GM12878 (cell line): ENCODE data around the gene PALLD. TPM values are rescaled to one million over a fixed set of nuclear protein-coding genes. Genes with fewer than 3 reads are reported as not detected.

Experiments
- ATAC-seq: fragments of 200-7000 bp; cut with Tn5 transposase; 3 replicates; pipeline ENCODE4 v1.9.1; 2020; ENCODE audit warnings: mild to moderate bottlenecking, moderate library complexity
- BruUV-seq: library from RNA; stranded (reverse); fragments of 400-500 nt; replicated peaks from 2 replicates; lab custom pipeline; 2021; lab: Mats Ljungman, UMichigan
- CTCF ChIA-PET: fragments of 300-600 bp; sonication (Branson Sonifier 250); formaldehyde crosslinking; extraction: SDS; loops from one replicate; lab custom pipeline; 2021; ENCODE audit warnings: inconsistent platforms; lab: Yijun Ruan, JAX
- POLR2A ChIA-PET: fragments of 350-600 bp; formaldehyde crosslinking; extraction: SDS; loops from one replicate; lab custom pipeline; 2021; ENCODE audit warnings: inconsistent platforms; lab: Charles Lee
- RAD21 ChIA-PET: fragments of 300-600 bp; sonication (Branson Sonifier 250); formaldehyde crosslinking; loops from one replicate; lab custom pipeline; 2023; ENCODE audit warnings: antibody characterized with exemption; ENCODE audit not compliant: unreplicated experiment; lab: Charles Lee
- SMC1A ChIA-PET: fragments of 300-600 bp; sonication (Branson Sonifier 250); formaldehyde crosslinking; loops from one replicate; lab custom pipeline; 2023; ENCODE audit not compliant: unreplicated experiment, uncharacterized antibody; lab: Charles Lee
- DNase-seq: peaks from one replicate; pipeline ENCODE4 v3.0.0-alpha.2; 2011; ENCODE audit warnings: low read depth, low spot score
- FAIRE-seq: peaks from 3 replicates; lab custom pipeline; 2011; peaks lifted over from hg19 to GRCh38; lab: Jason Lieb, UNC
- H2AFZ ChIP-seq: 2 replicates; pipeline ENCODE4 v1.6.0; 2011; ENCODE audit warnings: low read depth, low read length, control low read depth; ENCODE audit not compliant: control insufficient read depth
- H3K27ac ChIP-seq: 2 replicates; pipeline ENCODE4 v1.5.1; 2011; ENCODE audit warnings: control low read depth; ENCODE audit not compliant: control insufficient read depth, insufficient read depth
- H3K27me3 ChIP-seq, 2 experiments: replicated peaks in 1 of 2; 2 replicates each; pipeline versions ENCODE4 v1.6.0 to v1.6.1; 2011; ENCODE audit warnings: low read length in 1 of 2; ENCODE audit not compliant: control insufficient read depth in 2 of 2, insufficient read depth in 2 of 2
- H3K36me3 ChIP-seq, 2 experiments: 2 replicates each; pipeline ENCODE4 v1.5.1; 2011; ENCODE audit warnings: low read length in 1 of 2; ENCODE audit not compliant: control insufficient read depth in 2 of 2, insufficient read depth in 2 of 2
- H3K4me1 ChIP-seq: 2 replicates; pipeline ENCODE4 v1.6.1; 2011; ENCODE audit warnings: mild to moderate bottlenecking, low read length, moderate library complexity, mixed read lengths; ENCODE audit not compliant: control insufficient read depth, insufficient read depth
- H3K4me2 ChIP-seq: 2 replicates; pipeline ENCODE4 v1.6.0; 2011; ENCODE audit warnings: control low read depth; ENCODE audit not compliant: control insufficient read depth, insufficient read depth
- H3K4me3 ChIP-seq: fragments of 200-600 bp; sonication (generic); 2 replicates; pipeline ENCODE4 v1.5.1; 2016
- H3K79me2 ChIP-seq: 2 replicates; pipeline ENCODE4 v1.6.0; 2011; ENCODE audit warnings: low read length; ENCODE audit not compliant: control insufficient read depth, insufficient read depth
- H3K9ac ChIP-seq: 2 replicates; pipeline ENCODE4 v1.8.0; 2011; ENCODE audit warnings: low read length, control low read depth, mixed read lengths; ENCODE audit not compliant: control insufficient read depth, insufficient read depth
- H3K9me3 ChIP-seq: replicated peaks from 3 replicates; pipeline ENCODE4 v1.5.1; 2011; ENCODE audit warnings: mild to moderate bottlenecking, low read length; ENCODE audit not compliant: control insufficient read depth, insufficient read depth
- H4K20me1 ChIP-seq: 2 replicates; pipeline ENCODE4 v1.6.0; 2011; ENCODE audit not compliant: control insufficient read depth, insufficient read depth
- IKZF2 ChIP-seq, 2 experiments: fragments of 450-650 bp; IDR thresholded peaks; 2 replicates each; pipeline ENCODE4 v1.6.1; 2017; ENCODE audit warnings: mild to moderate bottlenecking in 2 of 2, moderate library complexity in 2 of 2
- RUNX3 ChIP-seq: IDR thresholded peaks from 2 replicates; pipeline ENCODE4 v1.6.1; 2012; ENCODE audit warnings: low read length, inconsistent platforms
- STAT1 ChIP-seq: fragments of 450-650 bp; conservative IDR thresholded peaks from 2 replicates; pipeline ENCODE4 v1.6.1; 2014; ENCODE audit warnings: antibody characterized with exemption, mild to moderate bottlenecking
- ZBED1 ChIP-seq: IDR thresholded peaks from 2 replicates; pipeline ENCODE4 v1.6.1; 2016; ENCODE audit warnings: borderline replicate concordance
- ZNF384 ChIP-seq: IDR thresholded peaks from 2 replicates; pipeline ENCODE4 v1.6.1; 2012; ENCODE audit warnings: low read depth, mild to moderate bottlenecking, low read length, improper control_type of control experiment, borderline replicate concordance
- WGBS: methylation state at CpG from one replicate; pipeline ENCODE4 v1.1.6; 2016; ENCODE audit warnings: low lambda C conversion rate; ENCODE audit not compliant: insufficient replicate concordance, insufficient coverage; ENCODE audit errors: missing lambda C conversion rate; 5-methylcytosine and 5-hydroxymethylcytosine counted together
- in situ Hi-C: fragments of 300-500 bp; cut with MboI; formaldehyde crosslinking; loops from 9 replicates; pipeline ENCODE4 v1.14.3; 2018; ENCODE audit warnings: mixed read lengths
- intact Hi-C: fragments of 100-400 bp; cut with micrococcal nuclease; formaldehyde crosslinking; loops from one replicate; pipeline ENCODE4 v1.14.2; 2022; ENCODE audit not compliant: unreplicated experiment
- polyA plus RNA-seq, 11 experiments: library from polyadenylated mRNA; depleted of rRNA in 4 of 11; unstranded in 6 of 11; stranded (reverse) in 5 of 11; fragments of >200 nt; fragmentation: Nextera tagmentation in 4 of 11; fragmentation: Illumina TruSeq in 1 of 11; extraction: Ambion mirVana in 4 of 11; extraction: Trizol in 1 of 11; gene quantifications; 1 replicate in 1 of 11; 2 replicates in 10 of 11; pipeline versions ENCODE4 v1.2.1 to v1.2.3, GENCODE V29; 2011 to 2016; ENCODE audit warnings: inconsistent platforms in 2 of 11, missing spikeins in 2 of 11, low read depth in 1 of 11
- total RNA-seq, 4 experiments: library from RNA; depleted of rRNA in 3 of 4; stranded (reverse); fragments of >200 nt in 3 of 4; fragmentation: Illumina TruSeq in 1 of 4; extraction: Trizol in 1 of 4; gene quantifications; 2 replicates each; pipeline versions ENCODE4 v1.2.1 to v1.2.3, GENCODE V29; 2013 to 2021
- TF ChIP-seq, protein P1 (sequence below): fragments of 450-650 bp; IDR thresholded peaks from 2 replicates; pipeline ENCODE4 v1.6.1; 2016; ENCODE audit warnings: mild to moderate bottlenecking
- TF ChIP-seq, protein P2 (sequence below): IDR thresholded peaks from 2 replicates; pipeline ENCODE4 v1.6.1; 2012; ENCODE audit warnings: mild to moderate bottlenecking, low read depth, low read length
- TF ChIP-seq, protein P3 (sequence below): fragments of 150-350 bp; IDR thresholded peaks from 2 replicates; pipeline ENCODE4 v1.6.1; 2016; ENCODE audit warnings: low read depth, low read length

The PALLD gene
- total and polyA plus RNA-seq, 10 of the 15 experiments (the other 5 are each of a cell fraction or from before 2014, with no cell fraction given): 1.0 to 7.7 (median 1.7) TPM

DNA sequence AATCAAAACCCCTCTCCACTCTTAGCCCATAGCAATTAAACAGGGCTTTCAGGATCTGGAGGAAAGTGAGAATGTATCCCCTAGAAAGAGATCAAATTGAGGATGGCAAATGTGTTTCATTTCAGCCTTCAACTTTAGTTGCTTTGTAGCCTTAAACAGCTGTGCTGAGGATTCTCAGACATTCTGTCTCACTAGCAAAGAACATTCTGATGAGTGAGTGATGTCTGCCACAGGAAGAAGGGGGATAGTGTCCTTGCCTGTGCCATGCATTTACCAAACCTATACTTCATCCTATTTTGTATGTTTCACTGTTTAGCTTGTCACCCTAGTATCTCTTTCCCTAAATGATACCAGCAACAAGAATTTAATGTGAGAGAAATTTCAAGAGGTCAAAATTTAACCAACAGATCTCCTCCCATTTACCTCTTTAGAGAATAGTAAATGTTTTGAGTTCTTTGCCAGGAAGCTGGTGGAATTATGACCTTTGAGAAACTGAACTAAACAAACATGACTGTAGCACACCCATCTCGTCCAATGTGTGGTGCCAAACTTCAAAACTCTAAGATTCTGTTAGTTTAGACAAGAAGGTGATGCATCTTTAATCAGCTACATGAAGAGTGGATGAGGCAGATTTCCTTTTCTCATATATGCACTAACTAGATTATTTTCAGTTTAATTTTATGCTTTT lies 165.6 kb downstream of the PALLD start:
- Histone ChIP-seq H2AFZ (no peak overlapping the region), H3K27me3 (no peaks in the 10 kb centered on the region; a peak in 2 of 4 replicates), H3K9me3 (no peaks in the 10 kb centered on the region), H3K27ac (no peak overlapping the region), H3K36me3 (no peaks in the 10 kb centered on the region), H4K20me1 (no peaks in the 10 kb centered on the region), H3K9ac (no peak overlapping the region), H3K4me3 (no peak overlapping the region), H3K79me2 (no peaks in the 10 kb centered on the region), H3K4me1 (no peaks in the 10 kb centered on the region), H3K4me2 (no peak overlapping the region)
- ATAC-seq (no peak), FAIRE-seq (no peak), DNase-seq (no peak)
- in situ Hi-C loops (no loop called here), intact Hi-C loops (no loop called here)
- ChIA-PET RAD21 (no interaction called here), CTCF (no interaction called here), POLR2A (no interaction called here), SMC1A (no interaction called here)
- 0% methylated on average over 1 of the region's 1 CpG for WGBS
- TF ChIP-seq IKZF2 (IDR thresholded peaks at IDR 0.05) (no peak), RUNX3 (no peak), STAT1 (no peak), ZBED1 (no peak)
- TF ChIP-seq, protein P1, sequence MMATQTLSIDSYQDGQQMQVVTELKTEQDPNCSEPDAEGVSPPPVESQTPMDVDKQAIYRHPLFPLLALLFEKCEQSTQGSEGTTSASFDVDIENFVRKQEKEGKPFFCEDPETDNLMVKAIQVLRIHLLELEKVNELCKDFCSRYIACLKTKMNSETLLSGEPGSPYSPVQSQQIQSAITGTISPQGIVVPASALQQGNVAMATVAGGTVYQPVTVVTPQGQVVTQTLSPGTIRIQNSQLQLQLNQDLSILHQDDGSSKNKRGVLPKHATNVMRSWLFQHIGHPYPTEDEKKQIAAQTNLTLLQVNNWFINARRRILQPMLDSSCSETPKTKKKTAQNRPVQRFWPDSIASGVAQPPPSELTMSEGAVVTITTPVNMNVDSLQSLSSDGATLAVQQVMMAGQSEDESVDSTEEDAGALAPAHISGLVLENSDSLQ: no peak
- no TSS peak for BruUV-seq

DNA sequence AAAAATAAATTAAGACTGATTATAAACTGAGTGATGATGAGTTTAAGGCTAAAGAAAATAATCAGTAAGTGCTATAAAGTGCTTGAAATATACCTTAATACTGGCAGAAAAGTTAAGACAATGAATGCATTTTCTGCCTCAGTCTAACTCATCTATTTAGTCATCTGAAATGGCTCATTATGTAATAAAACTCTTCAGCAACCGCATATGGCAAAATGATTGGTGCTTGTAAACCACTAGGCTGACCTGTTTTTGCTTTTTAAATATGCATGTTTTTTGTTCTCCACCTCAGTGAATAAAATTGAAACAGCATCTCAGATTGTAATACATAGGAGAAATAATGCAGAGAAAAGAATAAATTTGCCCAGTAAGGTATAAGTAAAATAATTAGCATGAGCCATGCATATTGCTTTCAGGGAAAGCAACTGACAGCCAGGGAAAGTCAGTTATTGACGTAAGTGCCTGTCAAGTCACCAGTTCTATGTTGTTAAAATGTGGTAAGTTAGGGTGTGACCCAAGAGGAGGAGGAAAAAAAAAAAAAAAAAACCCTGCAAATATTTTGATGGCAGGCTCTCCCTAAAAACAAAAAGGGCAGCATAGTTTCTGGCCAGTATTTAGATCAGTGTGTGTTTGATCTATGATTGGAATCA lies 167.5 kb downstream of the PALLD start:
- no peaks in the 10 kb centered on the region for H3K9me3 ChIP-seq
- no peak overlapping the region for H3K4me2 ChIP-seq
- RAD21 ChIA-PET: no interaction called here
- H3K79me2 ChIP-seq: no peaks in the 10 kb centered on the region
- in situ Hi-C loops (no loop called here), intact Hi-C loops (no loop called here)
- SMC1A ChIA-PET: no interaction called here
- H3K4me1 ChIP-seq: no peaks in the 10 kb centered on the region
- H3K36me3 ChIP-seq: no peaks in the 10 kb centered on the region
- BruUV-seq: no TSS peak
- no peaks in the 10 kb centered on the region for H4K20me1 ChIP-seq
- ATAC-seq (no peak), FAIRE-seq (no peak), DNase-seq (no peak)
- CTCF ChIA-PET: no interaction called here
- 36% methylated on average over 2 of the region's 2 CpGs for WGBS
- no peak overlapping the region for H2AFZ ChIP-seq
- no peaks in the 10 kb centered on the region; a peak in 2 of 4 replicates for H3K27me3 ChIP-seq
- POLR2A ChIA-PET: no interaction called here
- H3K4me3 ChIP-seq: no peak overlapping the region
- H3K9ac ChIP-seq: no peak overlapping the region
- no peak overlapping the region for H3K27ac ChIP-seq
- TF ChIP-seq ZNF384: peak; percentile 33; the same call in 1 of the 2 replicates
- TF ChIP-seq, protein P2, sequence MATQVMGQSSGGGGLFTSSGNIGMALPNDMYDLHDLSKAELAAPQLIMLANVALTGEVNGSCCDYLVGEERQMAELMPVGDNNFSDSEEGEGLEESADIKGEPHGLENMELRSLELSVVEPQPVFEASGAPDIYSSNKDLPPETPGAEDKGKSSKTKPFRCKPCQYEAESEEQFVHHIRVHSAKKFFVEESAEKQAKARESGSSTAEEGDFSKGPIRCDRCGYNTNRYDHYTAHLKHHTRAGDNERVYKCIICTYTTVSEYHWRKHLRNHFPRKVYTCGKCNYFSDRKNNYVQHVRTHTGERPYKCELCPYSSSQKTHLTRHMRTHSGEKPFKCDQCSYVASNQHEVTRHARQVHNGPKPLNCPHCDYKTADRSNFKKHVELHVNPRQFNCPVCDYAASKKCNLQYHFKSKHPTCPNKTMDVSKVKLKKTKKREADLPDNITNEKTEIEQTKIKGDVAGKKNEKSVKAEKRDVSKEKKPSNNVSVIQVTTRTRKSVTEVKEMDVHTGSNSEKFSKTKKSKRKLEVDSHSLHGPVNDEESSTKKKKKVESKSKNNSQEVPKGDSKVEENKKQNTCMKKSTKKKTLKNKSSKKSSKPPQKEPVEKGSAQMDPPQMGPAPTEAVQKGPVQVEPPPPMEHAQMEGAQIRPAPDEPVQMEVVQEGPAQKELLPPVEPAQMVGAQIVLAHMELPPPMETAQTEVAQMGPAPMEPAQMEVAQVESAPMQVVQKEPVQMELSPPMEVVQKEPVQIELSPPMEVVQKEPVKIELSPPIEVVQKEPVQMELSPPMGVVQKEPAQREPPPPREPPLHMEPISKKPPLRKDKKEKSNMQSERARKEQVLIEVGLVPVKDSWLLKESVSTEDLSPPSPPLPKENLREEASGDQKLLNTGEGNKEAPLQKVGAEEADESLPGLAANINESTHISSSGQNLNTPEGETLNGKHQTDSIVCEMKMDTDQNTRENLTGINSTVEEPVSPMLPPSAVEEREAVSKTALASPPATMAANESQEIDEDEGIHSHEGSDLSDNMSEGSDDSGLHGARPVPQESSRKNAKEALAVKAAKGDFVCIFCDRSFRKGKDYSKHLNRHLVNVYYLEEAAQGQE: no peak
- TF ChIP-seq, protein P3, sequence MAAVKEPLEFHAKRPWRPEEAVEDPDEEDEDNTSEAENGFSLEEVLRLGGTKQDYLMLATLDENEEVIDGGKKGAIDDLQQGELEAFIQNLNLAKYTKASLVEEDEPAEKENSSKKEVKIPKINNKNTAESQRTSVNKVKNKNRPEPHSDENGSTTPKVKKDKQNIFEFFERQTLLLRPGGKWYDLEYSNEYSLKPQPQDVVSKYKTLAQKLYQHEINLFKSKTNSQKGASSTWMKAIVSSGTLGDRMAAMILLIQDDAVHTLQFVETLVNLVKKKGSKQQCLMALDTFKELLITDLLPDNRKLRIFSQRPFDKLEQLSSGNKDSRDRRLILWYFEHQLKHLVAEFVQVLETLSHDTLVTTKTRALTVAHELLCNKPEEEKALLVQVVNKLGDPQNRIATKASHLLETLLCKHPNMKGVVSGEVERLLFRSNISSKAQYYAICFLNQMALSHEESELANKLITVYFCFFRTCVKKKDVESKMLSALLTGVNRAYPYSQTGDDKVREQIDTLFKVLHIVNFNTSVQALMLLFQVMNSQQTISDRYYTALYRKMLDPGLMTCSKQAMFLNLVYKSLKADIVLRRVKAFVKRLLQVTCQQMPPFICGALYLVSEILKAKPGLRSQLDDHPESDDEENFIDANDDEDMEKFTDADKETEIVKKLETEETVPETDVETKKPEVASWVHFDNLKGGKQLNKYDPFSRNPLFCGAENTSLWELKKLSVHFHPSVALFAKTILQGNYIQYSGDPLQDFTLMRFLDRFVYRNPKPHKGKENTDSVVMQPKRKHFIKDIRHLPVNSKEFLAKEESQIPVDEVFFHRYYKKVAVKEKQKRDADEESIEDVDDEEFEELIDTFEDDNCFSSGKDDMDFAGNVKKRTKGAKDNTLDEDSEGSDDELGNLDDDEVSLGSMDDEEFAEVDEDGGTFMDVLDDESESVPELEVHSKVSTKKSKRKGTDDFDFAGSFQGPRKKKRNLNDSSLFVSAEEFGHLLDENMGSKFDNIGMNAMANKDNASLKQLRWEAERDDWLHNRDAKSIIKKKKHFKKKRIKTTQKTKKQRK: no peak
